Iris pigment epithelial cell (primary cell): ENCODE results near the gene NXT1.
"Not testable (repeated sequence)": the region's sequence is repeated elsewhere in the genome, so short reads cannot be mapped to it uniquely, and the experiment has no call there.

Source experiments
- DNase-seq: peaks from one replicate; pipeline ENCODE4 v3.0.0-alpha.2; 2011; ENCODE audit warnings: low read depth

Gene NXT1

GRCh38 chr20:23331450-23332350 lies 18.9 kb upstream of the NXT1 start:
- peak; percentile 26 for DNase-seq

- DNase-seq: no peak
Measured at GRCh38 chr20:23332467-23332866, 18.1 kb upstream of the NXT1 start.

- no peak for DNase-seq
Measured at GRCh38 chr20:23334111-23334510, 16.5 kb upstream of the NXT1 start.

GRCh38 chr20:23335521-23335920 lies 15.1 kb upstream of the NXT1 start:
- no peak for DNase-seq

GRCh38 chr20:23336476-23336875 lies 14.1 kb upstream of the NXT1 start:
- DNase-seq: no peak

- no peak for DNase-seq
Measured at GRCh38 chr20:23337312-23337711, 13.3 kb upstream of the NXT1 start.

GRCh38 chr20:23339986-23340385 lies 10.6 kb upstream of the NXT1 start:
- DNase-seq: no peak

- DNase-seq: peak; percentile 78
Measured at GRCh38 chr20:23340524-23340923, 10.1 kb upstream of the NXT1 start.

GRCh38 chr20:23341073-23341472 lies 9.5 kb upstream of the NXT1 start:
- no peak for DNase-seq

- DNase-seq: no peak
Measured at GRCh38 chr20:23343590-23343989, 7.0 kb upstream of the NXT1 start.

GRCh38 chr20:23344336-23344735 lies 6.3 kb upstream of the NXT1 start:
- DNase-seq: no peak

- DNase-seq: no peak
Measured at GRCh38 chr20:23346002-23346401, 4.6 kb upstream of the NXT1 start.

- DNase-seq: no peak
Measured at GRCh38 chr20:23347791-23348190, 2.8 kb upstream of the NXT1 start.

GRCh38 chr20:23348510-23348909 lies 2.1 kb upstream of the NXT1 start:
- not testable (repeated sequence) for DNase-seq

- no peak for DNase-seq
Measured at GRCh38 chr20:23349338-23350195, 1.0 kb upstream of the NXT1 start.

- peak; percentile 68 for DNase-seq
Measured at GRCh38 chr20:23350904-23351838, 580 bp downstream of the NXT1 start.

- DNase-seq: no peak
Measured at GRCh38 chr20:23356203-23356602, 5.6 kb downstream of the NXT1 start.

- peak; percentile 100 for DNase-seq
Measured at GRCh38 chr20:23357767-23358562, 7.4 kb downstream of the NXT1 start.

GRCh38 chr20:23358563-23358906 lies 7.9 kb downstream of the NXT1 start:
- no peak for DNase-seq

GRCh38 chr20:23358923-23359593 lies 8.5 kb downstream of the NXT1 start:
- DNase-seq: no peak

GRCh38 chr20:23360531-23360930 lies 9.9 kb downstream of the NXT1 start:
- no peak for DNase-seq
